ENCODE results near the gene NDUFA8.

- TF ChIP-seq POLR2AphosphoS5 (IDR thresholded peaks at IDR 0.05): no peak
- no peak for TF ChIP-seq POLR2A (IDR thresholded peaks at IDR 0.05)
- no peak for TF ChIP-seq CTCF (IDR thresholded peaks at IDR 0.05)
These were observed 27.3 kb upstream of the NDUFA8 start for GRCh38 chr9:122186777-122187470.

Measured in transverse colon (tissue), 4 donors.